SU-DHL-6 (cell line): ENCODE measurements around the gene GOLGA1.

ENCODE experiments used
- H2AFZ ChIP-seq: fragments of 200-600 bp; sonication (generic); 2 replicates; pipeline ENCODE4 v1.6.1; 2014; ENCODE audit warnings: low read depth, mild to moderate bottlenecking, moderate library complexity, mixed read lengths, antibody characterized with exemption, low read length; ENCODE audit not compliant: severe bottlenecking
- H3F3A ChIP-seq: fragments of 200-600 bp; shearing (Covaris generic); 2 replicates; pipeline ENCODE4 v1.6.0; 2016; ENCODE audit warnings: antibody characterized with exemption, mild to moderate bottlenecking; ENCODE audit not compliant: insufficient read depth
- H3K27ac ChIP-seq: fragments of 200-600 bp; sonication (generic); 2 replicates; pipeline ENCODE4 v1.5.1; 2016; ENCODE audit warnings: low read depth, mild to moderate bottlenecking, low read length, moderate library complexity, mixed read lengths
- H3K27me3 ChIP-seq: fragments of 200-600 bp; sonication (generic), shearing (Covaris generic); 2 replicates; pipeline ENCODE4 v1.6.0; 2014; ENCODE audit warnings: mild to moderate bottlenecking, low read length
- H3K36me3 ChIP-seq: fragments of 200-600 bp; sonication (generic); 2 replicates; pipeline ENCODE4 v1.6.1; 2014; ENCODE audit warnings: mild to moderate bottlenecking, low read length, mixed read lengths
- H3K4me2 ChIP-seq: fragments of 300-600, 200-600 bp; shearing (Covaris generic), sonication (generic); 2 replicates; pipeline ENCODE4 v1.6.0; 2014; ENCODE audit warnings: low read length, low read depth, mild to moderate bottlenecking; ENCODE audit not compliant: poor library complexity, severe bottlenecking
- H3K4me3 ChIP-seq: fragments of 200-600 bp; sonication (generic); 2 replicates; pipeline ENCODE4 v1.5.1; 2014; ENCODE audit warnings: antibody characterized with exemption, low read length, mild to moderate bottlenecking, mixed read lengths; ENCODE audit not compliant: insufficient read depth, poor library complexity, severe bottlenecking
- H3K79me2 ChIP-seq: fragments of 200-600 bp; sonication (generic); 2 replicates; pipeline ENCODE4 v1.6.1; 2014; ENCODE audit warnings: mild to moderate bottlenecking, low read length, moderate library complexity; ENCODE audit not compliant: insufficient read depth
- H3K9ac ChIP-seq: fragments of 200-600 bp; sonication (generic); 2 replicates; pipeline ENCODE4 v1.7.0; 2014; ENCODE audit warnings: mild to moderate bottlenecking, low read length
- H3K9me2 ChIP-seq: fragments of 200-600 bp; sonication (generic); replicated peaks from 2 replicates; pipeline ENCODE4 v1.6.1; 2014; ENCODE audit warnings: low read length; ENCODE audit not compliant: insufficient read depth
- H3K9me3 ChIP-seq: fragments of 200-600 bp; sonication (generic); 2 replicates; pipeline ENCODE4 v1.6.1; 2014; ENCODE audit warnings: low read length, mixed read lengths; ENCODE audit not compliant: insufficient read depth
- H4K20me1 ChIP-seq: fragments of 200-600 bp; sonication (generic); 2 replicates; pipeline ENCODE4 v1.6.1; 2014; ENCODE audit warnings: low read depth, mild to moderate bottlenecking, antibody characterized with exemption, low read length, moderate library complexity, mixed read lengths
- CTCF ChIP-seq: fragments of 200-600 bp; sonication (generic); IDR thresholded peaks from one replicate; pipeline ENCODE4 v1.5.1; 2017; ENCODE audit warnings: antibody characterized with exemption, mild to moderate bottlenecking, low read length, moderate library complexity; ENCODE audit not compliant: insufficient read depth, poor library complexity, severe bottlenecking
- EZH2phosphoT487 ChIP-seq: fragments of 200-600 bp; sonication (generic), shearing (Covaris generic); conservative IDR thresholded peaks from 2 replicates; pipeline ENCODE4 v1.6.1; 2018; ENCODE audit warnings: mild to moderate bottlenecking, antibody characterized with exemption, low read length, moderate library complexity, mixed read lengths

The GOLGA1 gene

GRCh38 chr9:124844291-124844690, 96.6 kb downstream of the GOLGA1 start:
- Histone ChIP-seq H3K4me3 (no peak overlapping the region), H3K9me3 (no peaks in the 10 kb centered on the region), H3K36me3 (no peaks in the 10 kb centered on the region), H3K4me2 (no peak overlapping the region), H2AFZ (no peak overlapping the region), H3K27ac (no peak overlapping the region), H4K20me1 (no peaks in the 10 kb centered on the region), H3K9me2 (no peaks in the 10 kb centered on the region), H3K27me3 (no peaks in the 10 kb centered on the region), H3K79me2 (no peaks in the 10 kb centered on the region), H3F3A (no peaks in the 10 kb centered on the region), H3K9ac (no peak overlapping the region)
- no peak for TF ChIP-seq CTCF

- no peaks in the 10 kb centered on the region for H3F3A ChIP-seq
- H3K27me3 ChIP-seq: no peaks in the 10 kb centered on the region
- no peak overlapping the region for H3K9ac ChIP-seq
- H3K9me3 ChIP-seq: no peaks in the 10 kb centered on the region
- TF ChIP-seq EZH2phosphoT487 (no peak), CTCF (no peak)
- no peak overlapping the region for H3K4me3 ChIP-seq
- H3K9me2 ChIP-seq: no peaks in the 10 kb centered on the region
- no peak overlapping the region for H3K4me2 ChIP-seq
- H2AFZ ChIP-seq: no peak overlapping the region
- H4K20me1 ChIP-seq: no peaks in the 10 kb centered on the region
- no peaks in the 10 kb centered on the region for H3K79me2 ChIP-seq
- H3K36me3 ChIP-seq: no peaks in the 10 kb centered on the region
- H3K27ac ChIP-seq: no peak overlapping the region
Observed at GRCh38 chr9:124843456-124844034, 97.3 kb downstream of the GOLGA1 start.

GRCh38 chr9:124841075-124841821, 99.6 kb downstream of the GOLGA1 start:
- Histone ChIP-seq H3K4me3 (no peak overlapping the region), H3K36me3 (no peaks in the 10 kb centered on the region), H4K20me1 (no peaks in the 10 kb centered on the region), H2AFZ (no peak overlapping the region), H3K9ac (no peak overlapping the region), H3K9me3 (no peaks in the 10 kb centered on the region), H3F3A (no peaks in the 10 kb centered on the region), H3K79me2 (no peaks in the 10 kb centered on the region), H3K27me3 (no peaks in the 10 kb centered on the region), H3K9me2 (no peaks in the 10 kb centered on the region), H3K4me2 (no peak overlapping the region), H3K27ac (no peak overlapping the region)
- TF ChIP-seq CTCF (no peak), EZH2phosphoT487 (no peak)
